NB4 (cell line): Measurements from ENCODE around the gene NOL8.

Experiments used
- DNase-seq: peaks from one replicate; pipeline ENCODE4 v3.0.0; 2010; ENCODE audit warnings: low read depth
- H3K4me3 ChIP-seq: one replicate; pipeline ENCODE4 v1.5.1; 2011; ENCODE audit warnings: mild to moderate bottlenecking, low read depth, low read length, moderate library complexity
- MYC ChIP-seq: IDR thresholded peaks from 2 replicates; pipeline ENCODE4 v1.6.1; 2011; ENCODE audit warnings: low read depth, low read length
- POLR2A ChIP-seq: IDR thresholded peaks from 2 replicates; pipeline ENCODE4 v1.6.1; 2011; ENCODE audit warnings: mild to moderate bottlenecking; ENCODE audit not compliant: insufficient read length; ENCODE audit errors: extremely low read depth
- TF ChIP-seq, protein P1 (sequence below): IDR thresholded peaks from one replicate; pipeline ENCODE4 v1.5.1; 2012; ENCODE audit warnings: low read depth, low read length
- TF ChIP-seq, protein P2 (sequence below): IDR thresholded peaks from 2 replicates; pipeline ENCODE4 v1.6.1; 2011; ENCODE audit warnings: low read depth, low read length

The NOL8 gene

DNA sequence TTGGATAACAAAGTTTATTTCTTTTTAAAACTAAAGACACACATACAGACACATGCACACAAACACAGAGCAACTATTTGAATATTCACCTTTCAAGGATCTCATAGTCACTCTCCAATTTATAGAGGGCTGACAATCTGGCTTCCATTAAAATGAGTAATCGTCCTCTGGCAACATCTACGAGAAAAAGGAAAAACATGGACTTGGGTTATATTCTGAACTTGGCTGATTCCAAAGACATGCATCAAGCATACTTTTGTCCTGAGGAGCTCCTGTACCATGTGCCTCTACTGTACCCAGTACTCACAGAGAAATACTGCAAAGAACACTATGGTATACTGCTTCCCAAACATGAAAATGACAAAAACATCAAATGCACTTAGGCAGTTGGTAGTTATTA lies 47.0 kb downstream of the NOL8 start:
- DNase-seq, result no peak
- no peak overlapping the region for H3K4me3 ChIP-seq
- TF ChIP-seq POLR2A (no peak), MYC (no peak)
- TF ChIP-seq, protein P1, sequence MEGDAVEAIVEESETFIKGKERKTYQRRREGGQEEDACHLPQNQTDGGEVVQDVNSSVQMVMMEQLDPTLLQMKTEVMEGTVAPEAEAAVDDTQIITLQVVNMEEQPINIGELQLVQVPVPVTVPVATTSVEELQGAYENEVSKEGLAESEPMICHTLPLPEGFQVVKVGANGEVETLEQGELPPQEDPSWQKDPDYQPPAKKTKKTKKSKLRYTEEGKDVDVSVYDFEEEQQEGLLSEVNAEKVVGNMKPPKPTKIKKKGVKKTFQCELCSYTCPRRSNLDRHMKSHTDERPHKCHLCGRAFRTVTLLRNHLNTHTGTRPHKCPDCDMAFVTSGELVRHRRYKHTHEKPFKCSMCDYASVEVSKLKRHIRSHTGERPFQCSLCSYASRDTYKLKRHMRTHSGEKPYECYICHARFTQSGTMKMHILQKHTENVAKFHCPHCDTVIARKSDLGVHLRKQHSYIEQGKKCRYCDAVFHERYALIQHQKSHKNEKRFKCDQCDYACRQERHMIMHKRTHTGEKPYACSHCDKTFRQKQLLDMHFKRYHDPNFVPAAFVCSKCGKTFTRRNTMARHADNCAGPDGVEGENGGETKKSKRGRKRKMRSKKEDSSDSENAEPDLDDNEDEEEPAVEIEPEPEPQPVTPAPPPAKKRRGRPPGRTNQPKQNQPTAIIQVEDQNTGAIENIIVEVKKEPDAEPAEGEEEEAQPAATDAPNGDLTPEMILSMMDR, result no peak
- TF ChIP-seq, protein P2, sequence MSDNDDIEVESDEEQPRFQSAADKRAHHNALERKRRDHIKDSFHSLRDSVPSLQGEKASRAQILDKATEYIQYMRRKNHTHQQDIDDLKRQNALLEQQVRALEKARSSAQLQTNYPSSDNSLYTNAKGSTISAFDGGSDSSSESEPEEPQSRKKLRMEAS, result no peak

DNA sequence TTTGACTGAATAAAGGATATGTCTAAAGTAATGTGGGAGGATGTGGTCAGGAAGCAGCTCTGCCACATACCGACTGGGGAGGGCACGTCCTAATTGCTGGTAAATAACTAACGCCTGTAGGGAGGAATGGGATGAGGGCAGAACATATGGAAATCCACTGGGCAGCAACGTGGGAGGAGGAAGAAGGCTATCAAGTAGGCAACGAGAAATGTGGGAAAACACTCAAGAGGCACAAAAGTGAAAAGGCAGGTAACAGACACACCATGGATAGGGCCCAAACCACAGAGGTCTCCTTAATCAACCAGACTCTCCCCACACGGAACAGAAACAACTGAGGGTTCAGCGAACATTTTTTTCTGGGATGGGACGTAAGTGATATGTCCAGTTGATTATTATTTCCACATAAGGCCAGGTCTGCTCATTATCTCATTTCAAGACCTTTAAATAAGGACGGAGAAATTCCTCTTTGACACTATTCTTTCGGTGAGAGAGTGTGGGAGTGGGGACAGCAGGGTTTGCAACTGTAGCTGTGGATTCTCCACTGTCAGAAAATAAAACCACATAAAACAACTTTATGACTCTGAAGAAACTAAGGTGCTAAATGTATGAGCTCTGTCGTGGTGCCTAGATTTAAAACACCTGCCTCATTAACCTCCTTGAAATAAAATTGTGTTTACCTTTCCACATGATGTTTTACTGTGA lies 48.7 kb downstream of the NOL8 start:
- H3K4me3 ChIP-seq, result no peak overlapping the region
- DNase-seq, result peak; percentile 28

DNA sequence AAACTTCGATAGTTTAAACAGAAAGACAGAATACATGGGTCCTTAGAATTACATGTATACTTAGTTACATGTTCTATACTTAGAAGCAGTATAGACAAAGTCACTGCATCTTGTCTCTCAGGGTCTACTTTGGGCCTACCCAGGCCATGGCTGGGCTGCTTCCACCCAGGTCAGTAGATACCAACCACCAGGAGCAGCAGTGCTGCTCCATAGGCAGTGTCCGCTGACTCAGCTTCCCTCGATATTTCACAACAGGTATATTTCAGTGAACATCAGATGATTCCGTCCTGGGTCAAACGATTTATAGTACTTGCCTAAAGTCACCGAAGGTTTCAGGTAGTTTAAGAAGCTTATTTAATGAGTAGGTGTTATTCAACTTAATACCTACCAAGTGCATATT lies 49.6 kb downstream of the NOL8 start:
- no peak overlapping the region for H3K4me3 ChIP-seq
- TF ChIP-seq MYC, result no peak
- no peak for TF ChIP-seq POLR2A
- TF ChIP-seq, protein P2, result no peak
- TF ChIP-seq, protein P1, result no peak
- DNase-seq, result peak; percentile 25

More for the DNA sequence above, 48.7 kb downstream of the NOL8 start:
- TF ChIP-seq POLR2A (no peak), MYC (no peak)
- TF ChIP-seq, protein P1, result no peak
- TF ChIP-seq, protein P2, result no peak

DNA sequence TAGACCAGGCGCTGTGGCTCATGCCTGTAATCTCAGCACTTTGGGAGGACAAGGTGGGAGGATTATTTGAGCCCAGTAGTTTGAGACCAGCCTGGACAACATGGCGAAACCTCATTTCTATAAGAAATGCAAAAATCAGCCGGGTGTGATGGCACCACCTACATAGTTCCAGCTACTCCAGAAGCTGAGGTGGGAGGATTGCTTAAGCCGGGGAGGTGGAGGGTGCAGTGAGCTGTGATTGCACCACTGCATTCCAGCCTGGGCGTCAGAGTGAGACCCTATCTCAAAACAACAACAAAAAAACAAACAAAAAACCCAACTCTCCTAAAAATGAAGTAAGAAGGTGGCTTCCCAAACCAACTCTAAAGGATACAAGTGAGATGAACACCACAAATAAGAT lies 54.6 kb downstream of the NOL8 start:
- TF ChIP-seq MYC, result no peak
- no peak for TF ChIP-seq POLR2A
- TF ChIP-seq, protein P2, result no peak
- TF ChIP-seq, protein P1, result no peak
- H3K4me3 ChIP-seq, result no peak overlapping the region
- DNase-seq, result no peak

DNA sequence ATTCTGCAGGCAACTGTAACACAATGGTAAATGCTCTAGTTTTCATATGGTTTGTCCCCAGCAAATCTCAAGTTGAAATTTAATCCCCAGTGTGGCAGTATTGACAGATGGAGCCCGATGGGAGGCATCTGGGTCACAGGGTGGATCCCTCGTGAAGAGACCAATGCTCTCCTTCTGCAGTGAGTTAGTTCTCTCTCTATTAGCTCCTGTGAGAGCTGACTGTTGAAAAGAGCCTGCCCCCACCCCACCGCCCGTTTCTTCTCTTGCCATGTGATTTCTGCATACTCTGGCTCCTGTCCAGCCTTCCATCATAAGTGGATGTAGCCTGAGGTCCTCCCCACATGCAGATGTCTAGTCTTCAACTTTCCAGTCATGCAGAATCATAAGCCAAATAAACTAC lies 58.7 kb downstream of the NOL8 start:
- TF ChIP-seq, protein P2, result no peak
- TF ChIP-seq MYC, result no peak
- TF ChIP-seq, protein P1, result no peak
- TF ChIP-seq POLR2A, result no peak
- no peak overlapping the region for H3K4me3 ChIP-seq
- no peak for DNase-seq
